Activated CD4-positive, alpha-beta T cell treated with anti-CD3 and anti-CD28 coated beads, Interleukin-2, amount 50 U/mL, for 48 hours (primary cell): ENCODE data around the gene FSTL1.

Experiments used
- DNase-seq, 2 experiments: peaks; one replicate each; pipeline ENCODE4 v3.0.0-alpha.2; 2020

FSTL1 gene, protein sequence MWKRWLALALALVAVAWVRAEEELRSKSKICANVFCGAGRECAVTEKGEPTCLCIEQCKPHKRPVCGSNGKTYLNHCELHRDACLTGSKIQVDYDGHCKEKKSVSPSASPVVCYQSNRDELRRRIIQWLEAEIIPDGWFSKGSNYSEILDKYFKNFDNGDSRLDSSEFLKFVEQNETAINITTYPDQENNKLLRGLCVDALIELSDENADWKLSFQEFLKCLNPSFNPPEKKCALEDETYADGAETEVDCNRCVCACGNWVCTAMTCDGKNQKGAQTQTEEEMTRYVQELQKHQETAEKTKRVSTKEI

GRCh38 chr3:120450600-120451271, at the start of gene FSTL1:
Gene FSTL1, minus strand, starts transcription at chr3:120450992. Its CDS starts 246 bp downstream, at chr3:120450746.
- DNase-seq, result peak in 1 of 2 experiments; percentile 6

DNA sequence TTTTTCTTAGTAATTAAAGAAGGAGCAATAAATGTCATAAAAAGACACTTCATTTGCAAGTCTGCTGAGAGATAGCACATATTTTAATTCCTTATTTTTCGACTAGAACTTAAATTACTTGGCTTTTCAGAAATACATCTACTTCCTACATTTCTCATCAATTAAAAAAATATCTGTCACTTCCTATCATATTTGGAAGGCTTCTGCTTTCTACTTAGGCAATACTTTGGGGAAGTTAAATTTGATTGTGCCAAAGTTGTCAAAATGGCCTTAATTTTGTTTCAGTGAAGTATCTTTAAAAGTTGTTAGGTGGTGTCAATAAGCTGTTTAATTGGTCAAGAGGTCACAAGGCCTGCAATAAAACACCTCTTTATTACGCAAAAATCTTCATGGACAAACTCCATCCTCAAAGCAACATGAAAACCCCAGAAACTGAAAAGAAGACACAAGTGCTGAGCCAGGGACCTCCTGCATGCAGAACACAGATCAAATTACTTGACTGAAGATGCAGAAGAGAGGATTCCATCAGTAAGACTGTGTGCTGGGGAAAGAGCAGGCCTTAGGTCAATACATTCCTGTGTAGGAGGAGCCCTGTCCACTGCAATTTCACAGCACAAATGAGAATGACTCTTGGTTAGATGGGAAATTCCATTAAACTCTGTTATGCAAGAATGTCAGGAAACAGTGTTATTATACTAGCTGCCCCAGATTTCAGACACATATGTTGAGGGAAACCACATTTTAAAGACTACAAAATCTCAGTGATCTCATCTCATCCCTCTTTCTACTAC, 48.0 kb upstream of the FSTL1 start:
- DNase-seq, result no peak

DNA sequence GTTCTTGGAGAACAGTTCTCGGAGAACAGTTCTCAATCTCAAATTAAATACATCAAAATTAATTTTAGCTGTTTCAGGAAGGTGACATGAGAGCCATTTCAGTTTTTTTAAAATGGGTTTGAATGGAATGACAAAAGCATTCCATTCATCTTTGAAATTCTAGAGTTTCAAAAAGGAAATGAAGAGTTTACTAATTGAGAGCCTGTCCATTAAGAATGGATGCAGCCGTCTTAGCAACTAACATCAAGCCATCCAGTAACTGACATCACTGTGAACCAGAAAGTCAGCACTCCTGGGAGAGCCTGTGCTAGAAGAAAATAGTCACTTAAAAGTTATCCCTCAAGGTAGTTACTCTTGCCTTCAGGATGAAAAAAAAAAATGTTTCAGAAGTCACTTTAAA, 47.0 kb upstream of the FSTL1 start:
- no peak for DNase-seq

DNA sequence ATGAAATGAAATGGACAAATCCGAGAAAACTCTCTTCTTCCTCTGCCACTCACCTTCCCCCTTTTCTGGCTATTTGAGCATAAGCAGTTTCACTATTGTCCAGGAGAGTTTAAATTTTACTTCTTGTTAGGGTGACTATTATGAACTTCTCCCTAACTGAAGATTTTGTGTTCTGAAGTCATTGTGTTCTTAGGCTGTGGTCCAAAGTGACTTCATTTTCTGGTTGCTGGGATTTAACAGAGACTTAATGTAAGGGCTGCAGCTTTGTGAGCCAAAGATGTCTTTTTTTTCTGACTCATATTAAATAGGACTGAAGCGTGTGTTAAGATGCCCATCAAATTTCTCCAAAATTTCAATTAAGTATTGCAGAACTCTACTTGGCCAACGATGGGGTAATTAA, 46.5 kb upstream of the FSTL1 start:
- no peak for DNase-seq

- no peak for DNase-seq
These were observed 45.6 kb upstream of the FSTL1 start for GRCh38 chr3:120496278-120497002.

DNA sequence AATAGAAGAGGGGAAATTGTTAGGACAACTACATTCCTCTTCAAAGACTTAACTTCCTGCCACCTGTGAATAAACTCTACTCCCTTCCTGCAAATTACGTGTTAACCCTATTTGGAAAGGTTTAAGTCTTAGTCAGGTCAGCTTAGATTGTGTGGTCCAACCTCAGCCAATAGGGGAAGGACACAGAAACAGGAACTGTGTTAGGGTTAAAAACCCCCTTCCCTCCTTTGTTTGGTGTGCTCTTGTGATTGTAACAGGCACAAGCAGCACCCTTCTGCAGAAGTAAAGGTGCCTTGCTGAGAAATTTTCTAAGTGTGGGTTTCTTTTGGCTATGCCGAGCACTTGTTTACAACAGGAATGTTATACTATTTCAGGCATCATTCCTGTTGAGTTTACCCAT, 45.0 kb upstream of the FSTL1 start:
- no peak for DNase-seq

GRCh38 chr3:120492103-120492502, 41.3 kb upstream of the FSTL1 start:
- DNase-seq, result no peak

- DNase-seq, result no peak
These were observed 38.6 kb upstream of the FSTL1 start for GRCh38 chr3:120489421-120489820.

- DNase-seq, result no peak
These were observed 37.5 kb upstream of the FSTL1 start for GRCh38 chr3:120488296-120488695.

DNA sequence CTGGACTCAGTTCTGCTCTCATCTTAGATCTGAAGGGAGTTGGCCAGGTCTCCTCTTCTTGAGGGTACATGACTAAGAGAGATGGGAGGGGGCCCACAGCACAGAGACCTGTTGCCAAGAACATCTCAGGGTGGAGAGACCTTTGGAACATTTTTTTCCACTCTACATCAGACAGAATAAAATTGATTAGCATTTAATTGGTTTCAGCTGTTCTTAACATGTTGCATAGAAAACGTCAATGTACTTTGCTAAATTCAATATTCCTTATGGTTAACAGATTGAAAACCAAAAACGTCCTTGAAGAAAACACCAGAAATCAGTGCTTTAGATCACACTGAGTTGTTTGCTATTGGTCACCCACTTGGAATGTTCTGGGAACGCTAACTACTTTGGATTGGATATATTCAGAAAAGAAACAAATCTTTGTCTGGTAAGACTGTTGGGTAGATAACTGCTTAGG, 36.4 kb upstream of the FSTL1 start:
- no peak for DNase-seq

GRCh38 chr3:120481081-120481480, 30.3 kb upstream of the FSTL1 start:
- no peak for DNase-seq

DNA sequence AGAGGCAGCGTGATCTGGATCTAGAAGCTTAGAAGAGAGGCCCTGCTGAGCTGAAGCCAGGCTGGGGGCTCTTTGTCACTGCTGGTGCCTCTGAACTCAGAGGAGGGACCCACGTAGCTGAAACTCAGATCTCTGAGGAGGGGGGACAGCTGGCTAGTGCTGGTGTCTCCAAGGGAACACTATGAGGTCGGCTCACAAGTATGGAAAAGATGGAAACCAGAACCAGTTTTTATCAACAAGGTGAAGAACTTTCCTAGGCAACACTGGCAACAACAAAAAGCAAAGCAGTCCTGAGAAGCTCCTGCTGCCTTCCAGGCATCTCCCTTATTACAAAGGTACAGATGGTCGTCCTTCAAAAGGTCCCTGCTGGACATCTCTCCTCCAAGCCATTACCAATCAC, 27.0 kb upstream of the FSTL1 start:
- no peak for DNase-seq

DNA sequence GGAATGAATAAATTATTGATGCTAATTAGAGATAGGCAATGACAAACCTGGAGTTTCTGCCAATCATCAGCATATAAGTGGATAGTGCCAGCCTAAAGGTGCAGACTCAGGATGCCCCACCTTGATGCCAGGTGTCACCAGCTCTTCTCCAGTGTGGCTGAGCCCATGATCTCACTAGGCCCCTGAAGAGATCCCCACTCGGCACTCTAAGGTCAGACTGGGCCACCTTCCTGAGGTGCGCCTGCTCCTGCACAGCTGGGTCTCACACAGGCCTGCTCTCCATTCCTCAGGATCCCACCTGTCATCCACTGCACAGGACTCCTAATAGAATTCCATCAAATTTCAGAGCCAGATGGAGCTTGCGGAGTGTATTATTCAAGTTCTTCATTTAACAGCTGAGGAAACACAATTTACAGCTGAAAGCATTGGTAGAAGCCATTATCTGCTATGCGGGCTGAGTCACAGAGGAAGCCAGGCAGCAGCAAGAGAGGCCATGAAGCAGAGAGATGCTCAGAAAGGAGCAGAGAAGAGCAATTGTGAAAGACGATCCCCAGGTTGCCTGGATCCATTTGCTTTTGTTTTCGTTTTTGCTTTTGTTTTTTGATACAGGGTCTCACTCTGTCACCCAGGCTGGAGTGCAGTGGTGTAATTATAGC, 25.1 kb upstream of the FSTL1 start:
- no peak for DNase-seq

- DNase-seq, result no peak
These were observed 23.3 kb upstream of the FSTL1 start for GRCh38 chr3:120473896-120474675.

DNA sequence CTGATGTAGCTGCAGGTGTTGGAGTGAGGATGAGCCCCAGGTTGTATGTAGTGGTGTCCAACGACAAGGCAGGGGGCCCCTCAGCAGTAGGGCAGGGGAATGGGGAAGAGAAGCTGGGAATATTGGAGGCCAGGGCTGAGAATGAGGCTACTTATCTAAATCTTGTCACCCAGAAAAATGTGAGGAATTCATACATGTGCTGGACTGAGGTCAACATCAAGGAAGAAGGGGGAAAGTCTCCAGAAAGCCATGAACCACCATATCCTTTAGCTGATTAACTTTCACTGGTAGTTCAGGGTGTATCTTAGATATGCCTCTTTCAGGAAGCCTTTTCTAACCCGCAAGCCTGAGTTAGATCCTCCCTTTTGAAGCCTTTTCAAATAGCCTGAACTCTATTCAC, 22.6 kb upstream of the FSTL1 start:
- no peak for DNase-seq

DNA sequence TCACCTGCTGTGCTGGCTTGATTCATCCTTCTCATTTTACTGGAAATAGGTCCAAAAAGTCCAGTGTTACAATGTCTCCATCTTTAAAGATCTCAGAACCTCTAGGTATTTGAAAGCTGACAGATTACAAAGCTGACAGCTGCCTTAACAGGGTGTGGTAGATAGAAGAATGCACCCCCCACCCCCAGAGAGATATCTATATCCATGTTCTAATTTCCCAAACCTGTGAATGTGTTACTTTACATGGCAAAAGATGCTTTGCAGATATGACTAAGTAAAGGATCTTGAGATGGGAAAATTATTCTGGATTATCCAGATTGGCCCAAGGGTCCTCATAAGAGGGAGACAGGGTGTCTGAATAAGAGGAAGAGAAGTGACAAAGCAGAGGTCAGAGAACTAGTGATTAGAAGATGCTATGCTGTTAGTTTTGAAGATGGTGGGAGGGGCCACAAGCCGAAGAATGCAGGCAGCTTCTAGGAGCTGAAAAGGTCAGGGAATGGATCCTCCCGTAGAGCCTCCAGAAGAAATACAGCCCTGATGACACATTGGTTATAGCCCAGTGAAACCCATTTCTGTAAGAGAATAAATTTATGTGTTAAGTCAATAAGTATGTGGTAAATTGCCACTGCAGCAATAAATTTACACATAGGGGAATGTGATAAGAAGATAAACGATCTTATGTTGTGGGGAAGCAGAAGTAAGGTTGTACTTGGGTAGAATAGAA, 21.5 kb upstream of the FSTL1 start:
- no peak for DNase-seq

- no peak for DNase-seq
These were observed 20.9 kb upstream of the FSTL1 start for GRCh38 chr3:120471643-120472042.

GRCh38 chr3:120470870-120471269, 20.1 kb upstream of the FSTL1 start:
- no peak for DNase-seq

DNA sequence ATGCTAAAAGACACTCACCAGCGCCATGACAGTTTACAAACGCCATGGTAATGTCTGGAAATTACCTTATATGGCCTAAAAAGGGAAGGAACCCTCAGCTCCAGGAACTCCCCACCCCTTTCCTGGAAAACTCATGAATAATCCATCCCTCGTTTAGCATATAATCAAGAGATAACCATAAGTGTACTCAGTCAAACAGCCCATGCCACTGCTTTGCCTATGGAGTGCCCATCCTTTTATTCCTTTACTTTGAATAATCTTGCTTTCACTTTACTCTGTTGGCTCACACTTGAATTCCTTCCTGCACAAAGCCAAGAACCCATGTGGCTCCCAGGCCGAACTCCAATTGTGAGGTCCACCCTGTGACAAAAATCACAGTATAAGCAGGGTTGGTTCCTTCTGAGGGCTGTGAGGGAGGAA, 19.1 kb upstream of the FSTL1 start:
- DNase-seq, result no peak

DNA sequence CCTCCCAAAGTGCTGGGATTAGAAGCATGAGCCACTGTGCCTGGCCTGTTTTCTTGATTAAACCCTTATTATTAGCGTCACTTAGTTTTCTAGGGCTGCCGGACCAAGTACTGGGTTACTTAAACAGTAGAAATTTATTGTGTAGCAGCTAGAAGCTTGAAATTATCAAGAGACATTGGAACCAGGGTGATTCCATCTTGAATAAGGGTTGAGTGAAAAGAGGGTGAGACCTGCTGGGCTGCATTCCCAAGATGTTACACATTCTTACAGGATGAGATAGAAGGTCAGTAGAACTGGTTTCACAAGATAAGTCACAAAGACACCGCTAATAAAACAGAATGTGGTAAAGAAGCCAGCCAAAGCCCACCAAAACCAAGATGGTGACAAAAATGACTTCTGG, 18.6 kb upstream of the FSTL1 start:
- no peak for DNase-seq
